ENCODE results near the gene LYZL4. TPM values are rescaled to one million over a fixed set of nuclear protein-coding genes. Genes with fewer than 3 reads are reported as not detected.

Gene LYZL4
- total RNA-seq, 4 donors from 2014 or later = not detected

- ATAC-seq = no peak
- Histone ChIP-seq H3K27me3 (no peaks in the 10 kb centered on the region), H3K9me3 (no peaks in the 10 kb centered on the region), H3K36me3 (no peaks in the 10 kb centered on the region), H3K4me3 (no peak overlapping the region), H3K27ac (no peak overlapping the region), H3K4me1 (no peaks in the 10 kb centered on the region)
- intact Hi-C loops (cut with DNase I; ENCODE audit: low total_unique reads) (no loop called here), in situ Hi-C loops (cut with MboI; ENCODE audit: low sequenced_read_pairs in 4 of 4) (no loop called here)
- TF ChIP-seq POLR2A (IDR thresholded peaks at IDR 0.05) (no peak), CTCF (IDR thresholded peaks at IDR 0.05 in 4 of 5, conservative IDR thresholded peaks at IDR 0.05 in 1 of 5) (no peak)
- DNase-seq = no peak
These were observed 41.5 kb downstream of the LYZL4 start for GRCh38 chr3:42368861-42369260.

DNA sequence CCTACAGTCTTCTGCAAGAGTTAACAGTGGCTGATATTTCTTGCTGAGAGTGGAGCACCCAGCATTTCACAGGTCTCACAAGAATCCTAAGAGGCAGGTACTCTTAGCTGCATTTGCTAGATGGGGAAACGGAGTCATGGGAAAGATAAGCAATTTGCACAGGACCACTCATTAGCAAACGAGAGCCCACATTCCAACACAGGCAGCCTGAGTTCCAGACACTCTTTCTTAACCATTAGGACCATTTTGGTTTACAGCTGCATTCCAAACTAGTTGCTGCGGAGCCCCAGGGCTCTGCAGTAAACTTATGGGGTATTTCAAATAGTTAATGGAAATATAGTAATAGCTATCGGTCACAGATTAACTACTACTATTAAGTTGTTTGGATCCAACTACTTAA lies 42.5 kb downstream of the LYZL4 start:
- Histone ChIP-seq H3K9me3 (no peaks in the 10 kb centered on the region), H3K27me3 (no peaks in the 10 kb centered on the region), H3K36me3 (no peaks in the 10 kb centered on the region), H3K27ac (no peak overlapping the region), H3K4me1 (no peaks in the 10 kb centered on the region), H3K4me3 (no peak overlapping the region)
- intact Hi-C loops (cut with DNase I; ENCODE audit: low total_unique reads) (no loop called here), in situ Hi-C loops (cut with MboI; ENCODE audit: low sequenced_read_pairs in 4 of 4) (no loop called here)
- TF ChIP-seq CTCF (IDR thresholded peaks at IDR 0.05 in 4 of 5, conservative IDR thresholded peaks at IDR 0.05 in 1 of 5) (no peak), POLR2A (IDR thresholded peaks at IDR 0.05) (no peak)
- no peak for DNase-seq
- no peak for ATAC-seq

GRCh38 chr3:42366550-42366949 lies 43.9 kb downstream of the LYZL4 start:
- no peak for DNase-seq
- no peak overlapping the region for H3K27ac ChIP-seq
- no peak for ATAC-seq
- in situ Hi-C loops (cut with MboI; ENCODE audit: low sequenced_read_pairs in 4 of 4) = no loop called here
- no peaks in the 10 kb centered on the region for H3K4me1 ChIP-seq
- TF ChIP-seq POLR2A (IDR thresholded peaks at IDR 0.05) (no peak), CTCF (IDR thresholded peaks at IDR 0.05 in 4 of 5, conservative IDR thresholded peaks at IDR 0.05 in 1 of 5) (no peak)
- intact Hi-C loops (cut with DNase I; ENCODE audit: low total_unique reads) = no loop called here
- no peak overlapping the region for H3K4me3 ChIP-seq
- H3K36me3 ChIP-seq = no peaks in the 10 kb centered on the region
- H3K9me3 ChIP-seq = no peaks in the 10 kb centered on the region
- H3K27me3 ChIP-seq = no peaks in the 10 kb centered on the region

DNA sequence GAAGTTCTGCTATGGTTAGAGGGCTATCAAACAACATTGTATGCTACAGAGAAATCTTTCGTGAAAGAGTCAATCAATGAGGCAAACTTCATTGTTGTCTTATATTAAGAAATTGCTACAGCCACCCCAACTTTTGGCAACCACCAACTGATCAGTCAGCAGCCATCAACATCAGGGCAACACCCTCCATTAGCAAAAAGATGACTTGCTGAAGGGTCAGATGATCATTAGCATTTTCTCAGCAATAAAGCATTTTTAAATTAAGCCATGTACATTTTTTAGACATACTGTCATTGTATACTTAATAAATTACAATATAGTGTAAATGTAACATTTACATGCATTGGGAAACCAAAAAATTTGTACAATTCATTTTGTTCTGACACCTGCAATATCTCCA lies 53.1 kb downstream of the LYZL4 start:
- TF ChIP-seq POLR2A (IDR thresholded peaks at IDR 0.05) (no peak), CTCF (IDR thresholded peaks at IDR 0.05 in 4 of 5, conservative IDR thresholded peaks at IDR 0.05 in 1 of 5) (no peak)
- Histone ChIP-seq H3K27me3 (no peaks in the 10 kb centered on the region), H3K4me3 (no peak overlapping the region), H3K36me3 (no peaks in the 10 kb centered on the region), H3K4me1 (no peaks in the 10 kb centered on the region), H3K9me3 (no peaks in the 10 kb centered on the region), H3K27ac (no peak overlapping the region)
- DNase-seq (no peak), ATAC-seq (no peak)
- intact Hi-C loops (cut with DNase I; ENCODE audit: low total_unique reads) (no loop called here), in situ Hi-C loops (cut with MboI; ENCODE audit: low sequenced_read_pairs in 4 of 4) (no loop called here)

DNA sequence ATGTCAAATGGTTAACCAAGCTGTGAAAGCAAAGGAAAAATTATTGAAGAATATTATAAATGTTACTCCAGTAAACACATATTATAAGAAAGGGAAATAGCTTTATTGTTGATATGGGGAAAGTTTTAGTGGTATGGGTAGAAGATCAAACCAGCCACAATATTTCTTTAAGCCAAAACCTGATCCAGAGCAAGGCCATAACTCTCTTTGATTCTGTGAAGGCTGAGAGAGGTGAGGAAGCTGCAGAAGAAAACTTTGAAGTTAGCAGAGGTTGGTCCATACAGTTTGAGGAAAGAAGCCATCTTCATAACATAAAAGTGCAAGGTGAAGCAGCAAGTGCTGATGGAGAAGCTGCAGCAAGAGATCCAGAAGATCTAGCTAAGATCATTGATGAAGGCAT lies 54.8 kb downstream of the LYZL4 start:
- H3K4me3 ChIP-seq = no peak overlapping the region
- no peak overlapping the region for H3K27ac ChIP-seq
- intact Hi-C loops (cut with DNase I; ENCODE audit: low total_unique reads) = no loop called here
- in situ Hi-C loops (cut with MboI; ENCODE audit: low sequenced_read_pairs in 4 of 4) = no loop called here
- no peaks in the 10 kb centered on the region for H3K9me3 ChIP-seq
- no peaks in the 10 kb centered on the region for H3K4me1 ChIP-seq
- TF ChIP-seq CTCF (IDR thresholded peaks at IDR 0.05 in 4 of 5, conservative IDR thresholded peaks at IDR 0.05 in 1 of 5) (no peak), POLR2A (IDR thresholded peaks at IDR 0.05) (no peak)
- no peak for ATAC-seq
- no peaks in the 10 kb centered on the region for H3K36me3 ChIP-seq
- DNase-seq = no peak
- H3K27me3 ChIP-seq = no peaks in the 10 kb centered on the region

Measured in gastrocnemius medialis (tissue), 4 donors.